Measurements from ENCODE around the gene TLNRD1. TPM values are rescaled to one million over a fixed set of nuclear protein-coding genes. Genes with fewer than 3 reads are reported as not detected.
"Not testable (repeated sequence)": the region's sequence is repeated elsewhere in the genome, so short reads cannot be mapped to it uniquely, and the experiment has no call there.

TLNRD1 gene
- total RNA-seq (2022) (31.8 and 33.4 TPM in 2 replicates), Bru-seq, nascent RNA (percentile 91 among the genes with signal in this experiment), BruChase-seq, experiment 1, labeled RNA remaining after a 6-hour chase (percentile 94 among the genes with signal in this experiment), BruChase-seq, experiment 2, labeled RNA remaining after a 2-hour chase (percentile 97 among the genes with signal in this experiment)
- long read RNA-seq, full-length matches to known transcripts, result 53 of 54 reads
- long read RNA-seq, partial matches to known transcripts, result 0 of 54 reads
- long read RNA-seq, other reads (novel, unspliced or antisense), result 1 of 54 reads

DNA sequence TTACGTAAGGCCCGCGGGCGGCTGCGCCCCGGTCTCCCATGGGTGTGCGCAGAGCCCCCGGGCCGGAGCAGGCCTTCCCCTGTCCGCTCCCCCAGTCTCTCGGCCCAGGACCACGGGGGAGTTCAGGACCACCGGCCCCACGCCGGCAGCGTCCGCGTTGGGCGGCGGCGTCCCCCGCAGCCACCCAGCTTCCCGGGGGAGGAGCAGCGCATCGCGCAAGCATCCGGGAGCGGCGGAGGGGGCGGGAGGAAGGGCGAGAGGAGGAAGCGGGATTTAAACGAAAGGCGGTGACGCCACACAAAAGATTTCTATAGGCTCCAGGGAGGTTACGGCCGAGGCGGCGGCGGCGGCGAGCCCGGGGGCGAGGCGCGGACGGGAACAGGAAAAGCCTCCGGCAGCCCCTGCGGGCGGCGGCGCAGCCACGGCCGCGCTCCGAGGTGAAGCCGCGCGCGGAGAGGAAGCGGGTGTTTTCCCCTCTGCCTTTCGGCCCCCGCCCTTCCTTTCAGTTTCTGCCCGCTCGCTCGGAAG lies at the start of gene TLNRD1:
TLNRD1 (plus strand) TSS at position 300 of the 528 bp plus-strand sequence. CDS start 1,349 bp downstream, outside the sequence.
- H3K4me3 Mint-ChIP-seq (ENCODE audit: low read depth, unreplicated experiment), result peak within 1 kb of the TSS; percentile 93
- CTCF ChIA-PET, result interaction anchor here (0.6 kb wide), 1 partner anchor 47 kb away, joined by 4 read pairs; no protein-coding TSS in a partner anchor
- H3K9me3 Mint-ChIP-seq (ENCODE audit: low read depth, unreplicated experiment), result no peaks in the 10 kb centered on the region
- no TSS peak for BruUV-seq (replicated peaks)
- H3K27ac Mint-ChIP-seq (ENCODE audit: unreplicated experiment), result peak within 1 kb of the TSS; percentile 98
- intact Hi-C loops (cut with micrococcal nuclease; ENCODE audit: unreplicated experiment), result loop anchor here (5.0 kb wide), 1 partner anchor 267 kb away; no protein-coding TSS in a partner anchor
- peaks cover 27% of the 10 kb centered on the region for H3K4me1 Mint-ChIP-seq (ENCODE audit: low read depth, unreplicated experiment)
- DNase-seq, result peak; percentile 96
- TF ChIP-seq, protein P1, sequence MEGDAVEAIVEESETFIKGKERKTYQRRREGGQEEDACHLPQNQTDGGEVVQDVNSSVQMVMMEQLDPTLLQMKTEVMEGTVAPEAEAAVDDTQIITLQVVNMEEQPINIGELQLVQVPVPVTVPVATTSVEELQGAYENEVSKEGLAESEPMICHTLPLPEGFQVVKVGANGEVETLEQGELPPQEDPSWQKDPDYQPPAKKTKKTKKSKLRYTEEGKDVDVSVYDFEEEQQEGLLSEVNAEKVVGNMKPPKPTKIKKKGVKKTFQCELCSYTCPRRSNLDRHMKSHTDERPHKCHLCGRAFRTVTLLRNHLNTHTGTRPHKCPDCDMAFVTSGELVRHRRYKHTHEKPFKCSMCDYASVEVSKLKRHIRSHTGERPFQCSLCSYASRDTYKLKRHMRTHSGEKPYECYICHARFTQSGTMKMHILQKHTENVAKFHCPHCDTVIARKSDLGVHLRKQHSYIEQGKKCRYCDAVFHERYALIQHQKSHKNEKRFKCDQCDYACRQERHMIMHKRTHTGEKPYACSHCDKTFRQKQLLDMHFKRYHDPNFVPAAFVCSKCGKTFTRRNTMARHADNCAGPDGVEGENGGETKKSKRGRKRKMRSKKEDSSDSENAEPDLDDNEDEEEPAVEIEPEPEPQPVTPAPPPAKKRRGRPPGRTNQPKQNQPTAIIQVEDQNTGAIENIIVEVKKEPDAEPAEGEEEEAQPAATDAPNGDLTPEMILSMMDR (IDR thresholded peaks at IDR 0.05; ENCODE audit: unreplicated experiment), result no peak
- H3K36me3 Mint-ChIP-seq (ENCODE audit: insufficient read depth, unreplicated experiment), result peaks cover 61% of the 10 kb centered on the region
- no peaks in the 10 kb centered on the region for H3K27me3 Mint-ChIP-seq (ENCODE audit: unreplicated experiment)

DNA sequence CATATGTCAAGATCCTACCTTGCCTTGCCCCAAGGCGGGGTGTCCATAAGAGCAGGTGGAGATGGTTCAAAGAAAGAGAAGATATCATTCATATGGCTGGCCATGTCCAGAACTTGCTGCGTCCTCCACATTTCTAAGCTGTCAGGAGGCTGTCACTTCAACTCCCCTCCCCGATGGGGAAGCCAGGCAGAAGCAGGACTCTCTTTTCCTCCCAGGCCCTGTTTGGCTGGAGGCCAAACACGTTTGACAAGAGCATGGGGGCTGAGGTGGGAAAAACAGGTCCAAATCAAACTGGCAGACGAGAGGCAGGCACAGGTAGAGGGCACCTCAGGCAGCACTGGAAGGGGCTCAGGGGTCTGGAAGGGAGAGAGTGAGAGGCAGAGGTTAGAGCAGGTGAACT lies 48.8 kb upstream of the TLNRD1 start:
- Mint-ChIP-seq H3K9me3 (ENCODE audit: low read depth, unreplicated experiment) (no peaks in the 10 kb centered on the region), H3K27me3 (ENCODE audit: unreplicated experiment) (no peaks in the 10 kb centered on the region), H3K4me3 (ENCODE audit: low read depth, unreplicated experiment) (no peak overlapping the region), H3K27ac (ENCODE audit: unreplicated experiment) (no peak overlapping the region), H3K36me3 (ENCODE audit: insufficient read depth, unreplicated experiment) (peaks cover 21% of the 10 kb centered on the region), H3K4me1 (ENCODE audit: low read depth, unreplicated experiment) (peaks cover 33% of the 10 kb centered on the region)
- TF ChIP-seq, protein P1 (IDR thresholded peaks at IDR 0.05; ENCODE audit: unreplicated experiment), result no peak
- CTCF ChIA-PET, result no interaction called here
- intact Hi-C loops (cut with micrococcal nuclease; ENCODE audit: unreplicated experiment), result no loop called here
- DNase-seq, result no peak
- no TSS peak for BruUV-seq (replicated peaks)

DNA sequence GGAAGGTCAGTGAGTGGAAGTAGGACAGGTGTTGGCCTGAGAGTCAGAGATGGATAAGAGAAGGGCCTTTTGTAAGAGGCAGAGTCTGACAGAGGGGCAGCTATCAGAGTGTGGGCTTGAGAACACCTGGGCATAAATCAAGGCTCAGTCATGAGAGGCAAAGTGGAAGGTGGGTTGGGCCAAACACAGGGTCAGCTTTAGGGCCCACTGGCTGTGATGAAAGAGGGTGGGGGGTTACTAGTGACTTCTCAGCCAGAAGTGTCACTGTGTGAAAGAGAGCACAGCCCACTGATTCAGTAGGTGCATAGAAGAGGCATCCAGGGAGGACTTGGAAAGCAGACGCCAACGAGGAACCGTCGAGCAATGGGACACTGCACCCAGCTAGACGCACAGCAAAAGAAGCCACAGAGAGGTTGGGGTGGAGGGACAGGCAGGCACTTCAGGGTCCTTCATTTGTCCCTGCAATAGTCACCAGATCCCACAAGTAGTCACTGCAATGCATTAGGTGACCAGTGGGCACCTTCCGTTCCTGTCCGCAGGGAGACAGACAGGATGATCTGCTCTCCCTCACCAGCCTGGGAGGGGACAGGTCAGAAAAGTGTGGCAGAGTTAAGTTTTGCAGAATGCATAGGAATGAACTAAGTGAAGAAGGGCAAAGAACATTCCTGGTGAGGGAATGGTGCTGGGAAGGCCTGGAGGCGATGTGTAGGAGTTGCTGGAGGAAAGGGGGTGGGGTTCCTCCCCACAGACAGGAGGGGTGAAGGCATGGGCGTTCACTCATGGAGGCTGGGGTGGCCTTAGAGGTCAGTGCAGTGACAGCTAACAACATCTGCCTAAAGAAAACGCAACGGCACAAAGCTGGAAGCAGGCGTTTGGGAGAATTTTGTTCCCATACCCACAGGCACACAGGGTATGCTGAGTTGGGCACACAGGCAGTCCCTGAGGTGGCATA lies 47.4 kb upstream of the TLNRD1 start:
- Mint-ChIP-seq H3K36me3 (ENCODE audit: insufficient read depth, unreplicated experiment) (peaks cover 21% of the 10 kb centered on the region), H3K4me1 (ENCODE audit: low read depth, unreplicated experiment) (peaks cover 33% of the 10 kb centered on the region), H3K9me3 (ENCODE audit: low read depth, unreplicated experiment) (no peaks in the 10 kb centered on the region), H3K27ac (ENCODE audit: unreplicated experiment) (peak overlapping the region; percentile 6), H3K4me3 (ENCODE audit: low read depth, unreplicated experiment) (no peak overlapping the region), H3K27me3 (ENCODE audit: unreplicated experiment) (no peaks in the 10 kb centered on the region)
- CTCF ChIA-PET, result interaction anchor here (0.5 to 0.6 kb wide), 2 partner anchors 39 to 47 kb away, joined by 4 read pairs; partner anchors contain the start of gene TLNRD1
- DNase-seq, result no peak
- TF ChIP-seq, protein P1 (IDR thresholded peaks at IDR 0.05; ENCODE audit: unreplicated experiment), result no peak
- no TSS peak for BruUV-seq (replicated peaks)
- intact Hi-C loops (cut with micrococcal nuclease; ENCODE audit: unreplicated experiment), result no loop called here

DNA sequence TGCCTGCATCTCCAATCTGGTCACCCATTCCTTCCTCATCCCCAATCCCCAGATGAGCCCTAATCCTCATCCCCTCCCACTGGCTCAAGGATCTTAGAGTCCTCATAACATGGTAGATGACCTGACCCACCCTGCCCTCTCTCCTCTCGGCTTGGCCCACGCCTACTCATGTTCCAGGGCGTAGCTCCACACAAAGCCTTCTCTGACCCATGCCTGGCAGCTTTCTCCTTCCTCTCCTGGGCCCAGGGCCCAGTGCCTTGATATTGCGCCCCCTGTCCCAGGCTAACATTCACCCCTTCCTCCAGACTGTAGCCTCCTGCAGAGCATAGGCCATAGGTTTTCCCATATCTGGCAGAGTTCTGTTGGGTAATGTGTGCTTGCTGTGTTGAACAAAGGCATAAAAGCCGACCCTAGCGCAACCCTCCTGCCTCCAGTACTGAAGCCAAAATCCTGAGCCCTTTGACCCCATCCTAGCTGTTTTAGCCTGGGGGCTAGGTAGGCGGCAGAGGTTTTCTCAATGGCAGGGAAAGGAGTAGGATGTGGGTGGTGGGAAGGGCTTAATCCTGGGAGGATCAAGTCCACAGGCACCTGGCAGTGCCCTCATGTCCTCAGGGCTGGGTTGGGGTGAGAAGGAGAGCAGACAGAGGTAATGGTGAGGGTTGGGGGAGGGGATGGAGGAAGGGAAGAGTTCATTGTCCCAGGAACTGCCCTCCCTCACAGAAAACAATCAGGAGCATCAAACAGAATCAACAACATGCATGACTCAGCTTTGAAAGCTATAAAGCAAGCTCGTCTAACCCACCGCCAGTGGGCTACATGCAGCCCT lies 46.6 kb upstream of the TLNRD1 start:
- Mint-ChIP-seq H3K4me3 (ENCODE audit: low read depth, unreplicated experiment) (no peak overlapping the region), H3K27me3 (ENCODE audit: unreplicated experiment) (no peaks in the 10 kb centered on the region), H3K4me1 (ENCODE audit: low read depth, unreplicated experiment) (peaks cover 33% of the 10 kb centered on the region), H3K27ac (ENCODE audit: unreplicated experiment) (no peak overlapping the region), H3K9me3 (ENCODE audit: low read depth, unreplicated experiment) (no peaks in the 10 kb centered on the region), H3K36me3 (ENCODE audit: insufficient read depth, unreplicated experiment) (peaks cover 21% of the 10 kb centered on the region)
- TF ChIP-seq, protein P1 (IDR thresholded peaks at IDR 0.05; ENCODE audit: unreplicated experiment), result no peak
- no peak for DNase-seq
- intact Hi-C loops (cut with micrococcal nuclease; ENCODE audit: unreplicated experiment), result no loop called here
- CTCF ChIA-PET, result no interaction called here
- BruUV-seq (replicated peaks), result no TSS peak

DNA sequence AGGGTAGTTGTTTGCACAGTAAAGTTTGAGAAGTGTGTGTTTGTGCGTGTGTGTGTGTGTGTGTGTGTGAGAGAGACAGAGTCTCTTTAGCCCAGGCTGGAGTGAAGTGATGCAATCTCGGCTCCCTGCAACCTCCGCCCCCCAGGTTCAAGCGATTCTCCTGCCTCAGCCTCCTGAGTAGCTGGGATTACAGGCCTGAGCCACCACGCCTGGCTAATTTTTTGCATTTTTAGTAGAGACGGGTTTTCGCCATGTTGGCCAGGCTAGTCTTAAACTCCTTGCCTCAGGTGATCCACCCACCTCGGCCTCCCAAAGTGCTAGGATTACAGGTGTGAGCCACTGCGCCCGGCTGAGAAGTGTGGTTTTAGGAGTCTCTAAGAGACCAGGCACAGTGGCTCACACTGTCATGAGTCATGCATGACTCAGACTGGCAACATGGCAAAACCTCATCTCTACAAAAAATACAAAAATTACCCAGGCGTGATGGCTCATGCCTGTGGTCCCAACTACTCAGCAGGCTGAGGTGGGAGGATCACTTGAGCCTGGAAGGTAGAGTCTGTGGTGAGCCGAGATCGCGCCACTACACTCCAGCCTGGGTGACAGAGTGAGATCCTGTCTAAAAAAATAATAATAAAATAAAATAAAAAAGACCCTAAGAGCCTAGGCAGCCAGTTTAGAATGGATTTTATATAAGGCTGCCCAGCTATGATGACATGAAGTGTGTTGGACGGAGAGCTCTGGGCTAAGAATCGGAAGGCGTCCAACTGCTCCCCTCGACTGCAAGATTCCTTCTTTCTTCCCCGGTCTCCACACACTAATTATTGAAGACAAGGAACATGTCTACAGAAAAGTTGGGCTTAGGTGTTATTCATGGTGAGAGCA lies 44.9 kb upstream of the TLNRD1 start:
- intact Hi-C loops (cut with micrococcal nuclease; ENCODE audit: unreplicated experiment), result loop anchor here (2.0 kb wide), 1 partner anchor 159 kb away; no protein-coding TSS in a partner anchor
- peak overlapping the region; percentile 91 for H3K27ac Mint-ChIP-seq (ENCODE audit: unreplicated experiment)
- H3K4me1 Mint-ChIP-seq (ENCODE audit: low read depth, unreplicated experiment), result peaks cover 33% of the 10 kb centered on the region
- H3K27me3 Mint-ChIP-seq (ENCODE audit: unreplicated experiment); BruUV-seq (replicated peaks); H3K9me3 Mint-ChIP-seq (ENCODE audit: low read depth, unreplicated experiment): not testable (repeated sequence)
- CTCF ChIA-PET, result interaction anchor here (0.7 kb wide), 3 partner anchors 176 to 1270 kb away, joined by 4 to 6 read pairs (median 4); no protein-coding TSS in a partner anchor
- peak overlapping the region; percentile 55 for H3K4me3 Mint-ChIP-seq (ENCODE audit: low read depth, unreplicated experiment)
- H3K36me3 Mint-ChIP-seq (ENCODE audit: insufficient read depth, unreplicated experiment), result peaks cover 21% of the 10 kb centered on the region
- peak; percentile 83 for DNase-seq

Measured in Calu3 (cell line).